WERI-Rb-1 (cell line): Measurements from ENCODE around the gene DNAI2.
"Not testable (repeated sequence)": the region's sequence is repeated elsewhere in the genome, so short reads cannot be mapped to it uniquely, and the experiment has no call there.

ENCODE experiments used
- DNase-seq: peaks from one replicate; pipeline ENCODE4 v3.0.0-alpha.2; 2020
- H3K27ac ChIP-seq: fragments of 250-450 bp; sonication (Bioruptor Pico); 2 replicates; pipeline ENCODE4 v1.5.1; 2020; ENCODE audit warnings: mild to moderate bottlenecking, moderate library complexity
- H3K27me3 ChIP-seq: fragments of 250-450 bp; sonication (Bioruptor Pico); 2 replicates; pipeline ENCODE4 v1.5.1; 2021; ENCODE audit warnings: mild to moderate bottlenecking, low read depth, moderate library complexity; ENCODE audit not compliant: insufficient read depth, severe bottlenecking
- H3K36me3 ChIP-seq: fragments of 250-450 bp; sonication (Bioruptor Pico); 2 replicates; pipeline ENCODE4 v1.5.1; 2020; ENCODE audit warnings: mild to moderate bottlenecking, moderate library complexity
- H3K4me3 ChIP-seq: 2 replicates; pipeline ENCODE4 v1.5.1; 2011; ENCODE audit warnings: low read depth, mild to moderate bottlenecking, control low read depth, low read length
- H3K9me3 ChIP-seq: fragments of 250-450 bp; sonication (Bioruptor Pico); 2 replicates; pipeline ENCODE4 v1.5.1; 2021; ENCODE audit warnings: mild to moderate bottlenecking, moderate library complexity; ENCODE audit not compliant: severe bottlenecking
- TF ChIP-seq, protein P1 (sequence below): IDR thresholded peaks from 2 replicates; pipeline ENCODE4 v1.5.1; 2011; ENCODE audit warnings: low read depth, mild to moderate bottlenecking, control low read depth, inconsistent platforms, low read length

DNAI2 gene

DNA sequence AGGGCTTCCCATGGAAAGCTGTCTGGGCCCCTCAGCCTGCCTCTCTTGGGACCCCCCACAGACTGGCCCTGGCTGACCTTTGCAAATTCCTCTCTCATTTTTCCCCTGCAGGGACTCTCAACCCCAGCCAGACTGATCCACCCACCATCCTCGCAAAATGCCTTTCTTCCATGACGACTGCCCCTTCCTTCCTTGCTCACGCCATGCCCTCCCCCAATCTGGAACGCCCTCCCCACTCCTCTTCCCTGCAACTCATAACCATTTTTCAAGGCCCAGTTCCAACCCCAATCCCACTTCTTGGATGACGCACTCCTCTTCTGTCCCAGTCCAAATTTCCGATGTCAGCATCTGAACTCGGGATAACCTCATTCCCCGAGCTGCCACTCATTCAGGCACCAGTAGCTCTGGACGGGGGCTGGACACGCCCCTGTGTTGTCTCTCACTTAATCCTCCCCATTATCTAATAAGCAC is 1.3 kb upstream of the DNAI2 start:
- TF ChIP-seq, protein P1, sequence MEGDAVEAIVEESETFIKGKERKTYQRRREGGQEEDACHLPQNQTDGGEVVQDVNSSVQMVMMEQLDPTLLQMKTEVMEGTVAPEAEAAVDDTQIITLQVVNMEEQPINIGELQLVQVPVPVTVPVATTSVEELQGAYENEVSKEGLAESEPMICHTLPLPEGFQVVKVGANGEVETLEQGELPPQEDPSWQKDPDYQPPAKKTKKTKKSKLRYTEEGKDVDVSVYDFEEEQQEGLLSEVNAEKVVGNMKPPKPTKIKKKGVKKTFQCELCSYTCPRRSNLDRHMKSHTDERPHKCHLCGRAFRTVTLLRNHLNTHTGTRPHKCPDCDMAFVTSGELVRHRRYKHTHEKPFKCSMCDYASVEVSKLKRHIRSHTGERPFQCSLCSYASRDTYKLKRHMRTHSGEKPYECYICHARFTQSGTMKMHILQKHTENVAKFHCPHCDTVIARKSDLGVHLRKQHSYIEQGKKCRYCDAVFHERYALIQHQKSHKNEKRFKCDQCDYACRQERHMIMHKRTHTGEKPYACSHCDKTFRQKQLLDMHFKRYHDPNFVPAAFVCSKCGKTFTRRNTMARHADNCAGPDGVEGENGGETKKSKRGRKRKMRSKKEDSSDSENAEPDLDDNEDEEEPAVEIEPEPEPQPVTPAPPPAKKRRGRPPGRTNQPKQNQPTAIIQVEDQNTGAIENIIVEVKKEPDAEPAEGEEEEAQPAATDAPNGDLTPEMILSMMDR, result no peak
- DNase-seq, result peak; percentile 76
- no peak overlapping the region for H3K27ac ChIP-seq
- H3K9me3 ChIP-seq, result no peaks in the 10 kb centered on the region
- no peaks in the 10 kb centered on the region for H3K36me3 ChIP-seq
- no peak overlapping the region for H3K4me3 ChIP-seq
- H3K27me3 ChIP-seq, result no peaks in the 10 kb centered on the region

DNA sequence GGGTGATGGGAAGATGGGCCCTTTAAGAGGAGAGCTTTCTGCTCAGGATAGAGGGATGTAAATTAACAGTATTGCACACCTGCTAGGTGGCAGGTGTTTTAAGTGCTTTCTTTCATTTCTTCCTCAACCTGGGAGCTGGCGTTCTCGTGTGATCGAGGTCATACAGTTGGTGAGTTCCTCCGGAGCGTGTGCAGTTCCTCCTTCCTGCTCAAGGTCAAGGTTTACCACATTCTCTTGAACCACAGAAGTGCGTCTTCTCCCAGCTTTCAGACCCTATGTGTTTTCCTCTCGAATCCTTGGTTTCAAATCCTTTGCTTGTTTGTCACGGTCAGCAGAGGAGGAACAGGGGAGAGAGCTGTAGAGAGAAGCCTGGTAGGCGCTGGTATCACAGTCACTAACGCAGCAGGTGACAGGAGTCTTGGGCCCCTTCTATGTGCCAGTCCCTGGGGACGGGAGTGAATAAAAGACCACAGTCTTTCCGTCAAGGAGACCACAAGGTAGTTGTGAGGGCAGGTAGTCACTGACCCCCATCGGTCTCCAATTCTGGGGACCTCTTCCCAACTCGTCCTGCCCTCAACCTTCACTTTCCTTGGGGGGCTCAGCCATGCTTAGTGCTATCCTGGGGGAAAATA is 791 bp downstream of the DNAI2 start:
- TF ChIP-seq, protein P1, result no peak
- Histone ChIP-seq H3K36me3 (no peaks in the 10 kb centered on the region), H3K4me3 (no peak overlapping the region), H3K9me3 (no peaks in the 10 kb centered on the region), H3K27ac (no peak overlapping the region), H3K27me3 (no peaks in the 10 kb centered on the region)
- DNase-seq, result no peak

DNA sequence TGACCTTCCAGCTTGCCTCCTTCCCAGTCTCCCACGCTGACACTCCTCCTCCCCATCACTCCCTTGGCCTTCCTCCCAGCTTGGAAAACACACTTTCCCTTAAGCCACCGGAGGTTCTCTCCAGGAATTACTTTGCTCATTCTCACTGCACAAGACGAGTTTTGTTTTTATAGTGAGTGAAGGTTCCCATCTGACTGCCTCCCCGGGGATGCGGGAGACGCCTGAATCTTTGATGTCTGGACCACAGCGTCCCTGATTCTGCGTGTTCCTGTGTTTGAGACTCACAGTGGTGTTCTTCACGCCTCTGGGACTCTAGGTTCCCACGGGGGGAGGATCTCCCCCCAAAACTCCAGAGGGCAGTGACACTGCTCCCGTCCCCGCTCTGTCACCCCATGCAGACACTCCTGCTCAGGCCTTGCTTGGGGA is 2.0 kb downstream of the DNAI2 start:
- H3K4me3 ChIP-seq, result no peak overlapping the region
- no peak overlapping the region for H3K27ac ChIP-seq
- H3K27me3 ChIP-seq, result no peaks in the 10 kb centered on the region
- no peaks in the 10 kb centered on the region for H3K9me3 ChIP-seq
- no peak for DNase-seq
- TF ChIP-seq, protein P1, result no peak
- no peaks in the 10 kb centered on the region for H3K36me3 ChIP-seq

DNA sequence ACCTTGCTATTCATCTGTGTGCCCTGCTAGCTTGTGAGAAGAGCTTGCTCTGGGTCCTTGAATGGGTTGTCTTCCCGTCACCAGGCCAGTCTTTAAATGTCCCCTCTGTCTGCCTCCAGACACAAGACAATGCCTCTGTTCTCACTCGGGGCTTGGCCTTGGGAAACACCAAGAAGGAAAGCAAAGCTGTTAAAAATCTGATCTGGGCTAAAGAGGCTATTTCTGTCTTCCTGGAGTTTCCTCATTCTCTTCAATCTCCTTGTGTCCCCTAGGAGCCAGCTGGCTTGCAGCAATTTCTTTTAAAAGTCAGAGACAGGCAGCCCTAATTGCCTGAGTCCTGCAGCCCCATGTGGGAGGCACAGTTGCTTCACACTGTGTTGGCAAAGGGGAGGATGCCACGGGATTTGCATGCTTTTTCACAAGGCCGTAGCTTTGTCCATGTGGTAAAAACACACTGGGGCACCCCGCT is 2.5 kb downstream of the DNAI2 start:
- Histone ChIP-seq H3K27me3 (no peaks in the 10 kb centered on the region), H3K4me3 (no peak overlapping the region), H3K27ac (0 out of 2 replicates have a peak overlapping the region, but pooled peaks have one; percentile 1), H3K36me3 (no peaks in the 10 kb centered on the region), H3K9me3 (no peaks in the 10 kb centered on the region)
- no peak for DNase-seq
- TF ChIP-seq, protein P1, result no peak

DNA sequence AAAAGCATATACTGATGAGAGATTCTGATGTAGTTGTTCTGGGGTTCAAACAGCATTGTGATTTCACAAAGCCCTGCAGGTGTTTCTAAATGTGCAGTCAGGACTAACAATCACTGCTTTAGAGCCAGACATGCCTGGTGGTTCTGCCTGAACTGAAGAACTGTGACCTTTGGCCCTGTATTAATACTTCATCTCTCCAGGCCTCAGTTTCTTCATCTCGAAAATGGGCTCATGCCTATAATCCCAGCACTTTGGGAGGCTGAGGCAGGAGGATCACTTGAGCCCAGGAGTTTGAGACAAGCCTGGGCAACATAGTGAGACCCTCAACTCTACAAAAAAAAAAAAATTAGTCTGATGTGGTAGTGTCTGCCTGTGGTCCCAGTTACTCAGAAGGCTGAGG is 3.9 kb downstream of the DNAI2 start:
- Histone ChIP-seq H3K27me3 (no peaks in the 10 kb centered on the region), H3K27ac (no peak overlapping the region), H3K9me3 (peaks cover 2% of the 10 kb centered on the region), H3K4me3 (no peak overlapping the region), H3K36me3 (no peaks in the 10 kb centered on the region)
- no peak for DNase-seq
- TF ChIP-seq, protein P1, result no peak

DNA sequence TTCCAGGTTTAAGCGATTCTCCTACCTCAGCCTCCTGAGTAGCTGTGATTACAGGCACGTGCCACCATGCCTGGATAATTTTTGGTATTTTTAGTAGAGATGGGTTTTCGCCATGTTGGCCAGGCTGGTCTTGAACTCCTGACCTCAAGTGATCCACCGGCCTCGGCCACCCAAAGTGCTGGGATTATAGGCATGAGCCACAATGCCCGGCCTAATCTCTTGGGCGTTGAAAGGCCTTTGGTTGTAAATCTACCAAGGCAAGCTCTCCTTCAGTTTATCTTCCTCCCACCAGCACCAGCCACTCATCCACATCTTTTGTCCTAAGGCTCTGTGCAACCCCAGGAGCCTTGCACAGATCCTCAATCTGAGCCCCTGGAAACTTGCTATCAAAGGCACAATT is 5.6 kb downstream of the DNAI2 start:
- H3K27me3 ChIP-seq, H3K4me3 ChIP-seq, DNase-seq, H3K27ac ChIP-seq, H3K36me3 ChIP-seq, H3K9me3 ChIP-seq: not testable (repeated sequence)
